Muscle of arm (tissue), 12 donors: ENCODE data around the gene HDAC1. TPM values are rescaled to one million over a fixed set of nuclear protein-coding genes. Genes with fewer than 3 reads are reported as not detected.

Experiments
- DNase-seq: peaks from one replicate; pipeline ENCODE4 v3.0.0-alpha.2; 2013
- polyA plus RNA-seq, 12 donors: library from polyadenylated mRNA; unstranded; fragments of 120-200 nt; gene quantifications; one replicate each; pipeline ENCODE4 v1.2.1, GENCODE V29; 2013; ENCODE audit not compliant: insufficient read length in 12 of 12

Gene HDAC1
- polyA plus RNA-seq, 12 donors = 34.9 to 80.1 (median 45.8) TPM; not detected in 1

- DNase-seq = no peak
These were observed 73.6 kb downstream of the HDAC1 start for GRCh38 chr1:32365445-32365844.

- DNase-seq = no peak
These were observed 76.2 kb downstream of the HDAC1 start for GRCh38 chr1:32367912-32368635.

- no peak for DNase-seq
These were observed 80.4 kb downstream of the HDAC1 start for GRCh38 chr1:32372149-32372756.

GRCh38 chr1:32373996-32374592 is 82.2 kb downstream of the HDAC1 start:
- no peak for DNase-seq

GRCh38 chr1:32376199-32376598 is 84.3 kb downstream of the HDAC1 start:
- no peak for DNase-seq

GRCh38 chr1:32377541-32378220 is 85.8 kb downstream of the HDAC1 start:
- DNase-seq = no peak

GRCh38 chr1:32380057-32380456 is 88.2 kb downstream of the HDAC1 start:
- no peak for DNase-seq

Other genes with a start within 250 kb of the HDAC1 start
- gene TMEM39B, start 219.1 kb upstream of the HDAC1 start, polyA plus RNA-seq = 10 to 100 TPM in 10 of 12 donors, 1 to 10 TPM in 1, not detected in 1; 7.2 to 21.3 (median 14.0) TPM
- 10 to 100 TPM; 23.1 to 79.2 (median 29.4) TPM for gene KPNA6, start 184.0 kb upstream of the HDAC1 start, polyA plus RNA-seq
- 100 to 1,000 TPM in 1 of 12 donors, 10 to 100 TPM in 11; 23.8 to 173 (median 35.3) TPM for gene TXLNA, start 112.4 kb upstream of the HDAC1 start, polyA plus RNA-seq
- gene CCDC28B, start 91.5 kb upstream of the HDAC1 start, polyA plus RNA-seq = 10 to 100 TPM in 11 of 12 donors, not detected in 1; 20.2 to 82.0 (median 42.3) TPM
- gene IQCC, start 86.4 kb upstream of the HDAC1 start, polyA plus RNA-seq = 1 to 10 TPM in 10 of 12 donors, not detected in 2; 2.4 to 4.9 (median 2.7) TPM
- 1 to 10 TPM in 2 of 12 donors, under 1 TPM in 8, not detected in 2; 0.17 to 1.3 (median 0.47) TPM for gene DCDC2B, start 83.0 kb upstream of the HDAC1 start, polyA plus RNA-seq
- gene TMEM234, start 69.7 kb upstream of the HDAC1 start, polyA plus RNA-seq = 10 to 100 TPM in 4 of 12 donors, 1 to 10 TPM in 6, not detected in 2; 7.8 to 19.5 (median 9.4) TPM
- gene EIF3I, start 69.7 kb upstream of the HDAC1 start, polyA plus RNA-seq = 100 to 1,000 TPM in 10 of 12 donors, 10 to 100 TPM in 1, not detected in 1; 71.5 to 178 (median 160) TPM
- gene FAM167B, start 44.9 kb upstream of the HDAC1 start, polyA plus RNA-seq = 1 to 10 TPM in 10 of 12 donors, not detected in 2; 3.2 to 5.1 (median 3.8) TPM
- gene LCK, start 40.8 kb upstream of the HDAC1 start, polyA plus RNA-seq = 1 to 10 TPM in 3 of 12 donors, under 1 TPM in 7, not detected in 2; 0.49 to 4.2 (median 0.69) TPM
- gene MARCKSL1, start 44.1 kb downstream of the HDAC1 start, polyA plus RNA-seq = 100 to 1,000 TPM in 11 of 12 donors, not detected in 1; 125 to 326 (median 152) TPM
- gene FAM229A, start 70.4 kb downstream of the HDAC1 start, polyA plus RNA-seq = 10 to 100 TPM in 1 of 12 donors, 1 to 10 TPM in 9, not detected in 2; 3.2 to 11.1 (median 4.3) TPM
- 1 to 10 TPM in 10 of 12 donors, not detected in 2; 1.2 to 6.5 (median 2.9) TPM for gene TSSK3, start 70.5 kb downstream of the HDAC1 start, polyA plus RNA-seq
- gene BSDC1, start 102.4 kb downstream of the HDAC1 start, polyA plus RNA-seq = 10 to 100 TPM in 11 of 12 donors, not detected in 1; 33.3 to 46.7 (median 41.6) TPM
- gene ZBTB8B, start 173.0 kb downstream of the HDAC1 start, polyA plus RNA-seq = under 1 TPM in 10 of 12 donors, not detected in 2; 0.07 to 0.25 (median 0.14) TPM
- gene ZBTB8A, start 247.3 kb downstream of the HDAC1 start, polyA plus RNA-seq = 10 to 100 TPM in 9 of 12 donors, 1 to 10 TPM in 3; 5.7 to 97.5 (median 10.9) TPM